Measurements from ENCODE around the gene HSPA5. TPM values are rescaled to one million over a fixed set of nuclear protein-coding genes. Genes with fewer than 3 reads are reported as not detected.

The HSPA5 gene
- total and polyA plus RNA-seq, 2 experiments from 2014 or later = 259 to 265 TPM

GRCh38 chr9:125202846-125203618 lies 38.1 kb downstream of the HSPA5 start:
- H3K36me3 ChIP-seq (ENCODE audit: insufficient read depth) = peaks cover 8% of the 10 kb centered on the region
- Mint-ChIP-seq H3K9me3 (no peaks in the 10 kb centered on the region), H3K27me3 (ENCODE audit: insufficient read depth, low read depth, poor library complexity) (peaks cover 8% of the 10 kb centered on the region), H3K27ac (no peak overlapping the region; the same call in 1 of the 2 replicates), H3K36me3 (ENCODE audit: low read depth) (peaks cover 33% of the 10 kb centered on the region), H3K4me3 (no peak overlapping the region; the same call in 2 of the 3 replicates), H3K4me1 (peaks cover 7% of the 10 kb centered on the region)
- H3K4me1 ChIP-seq (ENCODE audit: insufficient read depth) = peaks cover 7% of the 10 kb centered on the region
- DNase-seq (ENCODE audit: low spot score) (no peak), ATAC-seq (no peak)
- no peak overlapping the region for H3K4me2 ChIP-seq
- peaks cover 7% of the 10 kb centered on the region; the same call in 1 of the 2 replicates for H3F3A ChIP-seq (replicated peaks; ENCODE audit: low read depth)
- no peak overlapping the region for H2AFZ ChIP-seq
- H3K79me2 ChIP-seq (replicated peaks; ENCODE audit: insufficient read depth) = peaks cover 9% of the 10 kb centered on the region; the same call in 1 of the 2 replicates
- H4K20me1 ChIP-seq (replicated peaks; ENCODE audit: insufficient read depth) = no peaks in the 10 kb centered on the region; the same call in 1 of the 2 replicates
- no peaks in the 10 kb centered on the region for H3K27me3 ChIP-seq (ENCODE audit: insufficient read depth)
- H3K27ac ChIP-seq (ENCODE audit: low read depth) = peak overlapping the region; percentile 39; the same call in 1 of the 2 replicates
- no peak overlapping the region for H3K4me3 ChIP-seq
- no peaks in the 10 kb centered on the region for H3K9me2 ChIP-seq (ENCODE audit: insufficient read depth)
- TF ChIP-seq EZH2 (IDR thresholded peaks at IDR 0.05; ENCODE audit: low read depth, unreplicated experiment) = no peak
- no peak for TF ChIP-seq ZNF331 (CRISPR knock-in tag; IDR thresholded peaks at IDR 0.05; ENCODE audit: low read depth)
- TF ChIP-seq CTCF (conservative IDR thresholded peaks at IDR 0.05; ENCODE audit: low read depth in 2 of 2) = no peak
- TF ChIP-seq JUNB (IDR thresholded peaks at IDR 0.05; ENCODE audit: unreplicated experiment) = no peak
- no peak for TF ChIP-seq NANOG (IDR thresholded peaks at IDR 0.05; ENCODE audit: borderline replicate concordance)
- TF ChIP-seq, protein P1, sequence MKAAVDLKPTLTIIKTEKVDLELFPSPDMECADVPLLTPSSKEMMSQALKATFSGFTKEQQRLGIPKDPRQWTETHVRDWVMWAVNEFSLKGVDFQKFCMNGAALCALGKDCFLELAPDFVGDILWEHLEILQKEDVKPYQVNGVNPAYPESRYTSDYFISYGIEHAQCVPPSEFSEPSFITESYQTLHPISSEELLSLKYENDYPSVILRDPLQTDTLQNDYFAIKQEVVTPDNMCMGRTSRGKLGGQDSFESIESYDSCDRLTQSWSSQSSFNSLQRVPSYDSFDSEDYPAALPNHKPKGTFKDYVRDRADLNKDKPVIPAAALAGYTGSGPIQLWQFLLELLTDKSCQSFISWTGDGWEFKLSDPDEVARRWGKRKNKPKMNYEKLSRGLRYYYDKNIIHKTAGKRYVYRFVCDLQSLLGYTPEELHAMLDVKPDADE (IDR thresholded peaks at IDR 0.05) = no peak
- TF ChIP-seq ZNF114 (CRISPR knock-in tag; IDR thresholded peaks at IDR 0.05) = no peak
- TF ChIP-seq REST (IDR thresholded peaks at IDR 0.05; ENCODE audit: unreplicated experiment) = no peak
- TF ChIP-seq CREB1 (CRISPR knock-in tag; IDR thresholded peaks at IDR 0.05; ENCODE audit: low read depth) = no peak

All from GM23338 (cell line).